ENCODE data around the gene SPRED3. TPM values are rescaled to one million over a fixed set of nuclear protein-coding genes. Genes with fewer than 3 reads are reported as not detected.
"Not testable (repeated sequence)": the region's sequence is repeated elsewhere in the genome, so short reads cannot be mapped to it uniquely, and the experiment has no call there.

The SPRED3 gene
- total RNA-seq, 1 experiment from 2014 or later = 11.0 TPM

DNA sequence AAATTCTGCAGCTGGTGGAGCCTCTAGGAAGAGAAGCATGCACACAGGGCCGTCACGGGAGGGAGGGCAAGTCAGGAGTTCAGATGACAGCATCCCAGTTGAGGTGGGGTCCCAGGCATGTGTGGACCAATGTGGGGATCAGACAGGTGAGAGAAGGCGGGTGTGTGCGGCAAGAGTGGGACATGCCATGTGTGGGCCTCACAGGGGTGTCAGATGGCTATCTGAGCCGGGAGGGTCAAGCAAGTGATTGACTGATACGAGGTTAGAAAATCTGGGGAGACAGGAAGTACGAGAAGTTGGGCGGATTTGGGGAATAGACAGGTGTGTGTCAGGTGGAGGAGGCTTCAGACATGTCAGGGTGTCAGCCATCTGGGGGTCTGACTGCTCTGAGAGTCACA, 28.6 kb downstream of the SPRED3 start:
- no peak for DNase-seq (ENCODE audit: low read depth)

DNA sequence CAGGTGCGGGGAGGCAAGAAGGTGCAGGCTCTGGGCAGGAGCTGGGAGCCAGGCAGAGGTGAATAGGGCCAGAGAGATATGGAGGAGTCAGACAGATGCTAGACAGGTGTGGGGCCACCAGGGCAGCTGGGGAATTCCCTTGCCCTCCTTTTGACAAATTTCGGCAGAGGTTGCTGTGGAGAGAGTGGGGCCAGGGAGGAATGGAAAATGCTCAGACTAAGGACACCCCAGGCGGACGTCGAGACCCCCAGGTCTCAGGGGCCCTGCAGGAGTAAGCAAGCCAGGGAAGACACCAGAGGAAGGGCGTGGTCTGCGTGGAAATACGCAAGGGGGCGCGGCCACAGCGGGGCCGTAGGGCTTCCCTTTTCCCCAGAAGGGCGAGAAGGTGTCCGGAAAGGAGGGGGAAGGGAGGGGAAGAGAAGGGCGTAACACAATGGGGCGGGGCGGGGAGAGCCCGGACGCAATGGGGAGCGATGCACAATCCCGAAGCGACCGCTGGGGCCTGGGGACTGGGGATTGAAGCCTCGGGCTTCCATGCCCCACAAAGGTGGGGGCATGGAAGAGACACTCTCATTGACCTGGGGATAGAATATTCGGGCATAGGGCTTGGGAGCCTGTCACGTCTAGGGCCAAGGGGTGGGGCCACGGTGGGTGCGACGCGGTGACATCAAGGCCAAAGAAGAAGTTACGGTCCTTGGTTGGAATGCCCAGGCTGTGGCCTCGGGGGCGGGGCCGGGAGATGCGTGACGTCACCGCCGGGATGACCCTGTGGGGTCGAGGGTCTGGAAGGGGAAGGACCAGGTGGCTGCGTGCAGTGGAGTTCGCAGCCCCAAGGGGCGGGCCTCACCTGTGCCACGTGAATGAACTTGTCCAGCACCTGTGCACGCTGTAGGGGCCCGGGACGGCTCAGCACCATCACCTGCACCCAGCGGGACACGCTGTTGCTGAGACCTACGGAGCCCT, 29.3 kb downstream of the SPRED3 start:
- DNase-seq (ENCODE audit: low read depth) = no peak

DNA sequence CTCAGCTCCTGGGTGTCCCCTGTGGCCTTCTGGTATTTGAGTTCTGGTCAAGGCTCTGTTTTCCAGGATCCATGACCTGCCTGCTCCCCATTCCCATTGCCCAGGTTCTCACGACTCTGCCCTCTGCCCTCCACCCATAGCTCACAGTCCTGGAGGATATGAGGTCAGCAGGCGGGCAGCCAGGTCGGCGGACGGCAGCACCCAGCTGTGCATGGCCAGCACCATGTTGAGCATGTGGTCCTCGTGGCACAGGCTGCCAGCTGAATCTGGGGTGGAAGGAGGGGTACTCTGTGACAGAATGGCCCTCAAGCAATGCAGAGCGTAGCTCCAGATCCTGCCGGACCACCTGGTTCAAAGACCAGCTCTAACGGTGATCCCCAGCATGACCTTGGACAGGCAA, 32.4 kb downstream of the SPRED3 start:
- no peak for DNase-seq (ENCODE audit: low read depth)

DNA sequence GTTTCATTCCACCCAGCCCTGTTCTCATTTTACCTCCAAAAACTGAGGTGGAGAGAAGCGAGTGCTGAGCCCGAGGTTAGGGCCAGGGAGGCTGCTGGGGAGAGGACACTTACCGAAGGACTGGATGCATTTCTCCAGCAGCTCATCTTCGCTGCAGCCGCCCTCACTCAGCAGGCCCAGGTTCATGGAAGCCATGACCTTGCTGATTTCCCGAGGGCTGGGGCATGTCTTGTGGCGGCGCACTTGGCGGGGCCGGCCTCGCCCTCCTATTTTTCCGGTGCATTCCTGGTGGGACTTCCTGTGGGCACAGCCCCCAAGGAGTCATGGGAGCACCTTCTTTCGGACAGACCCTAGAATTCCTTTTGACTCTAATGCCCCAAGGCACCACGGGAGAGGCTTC, 33.4 kb downstream of the SPRED3 start:
- DNase-seq (ENCODE audit: low read depth) = no peak

DNA sequence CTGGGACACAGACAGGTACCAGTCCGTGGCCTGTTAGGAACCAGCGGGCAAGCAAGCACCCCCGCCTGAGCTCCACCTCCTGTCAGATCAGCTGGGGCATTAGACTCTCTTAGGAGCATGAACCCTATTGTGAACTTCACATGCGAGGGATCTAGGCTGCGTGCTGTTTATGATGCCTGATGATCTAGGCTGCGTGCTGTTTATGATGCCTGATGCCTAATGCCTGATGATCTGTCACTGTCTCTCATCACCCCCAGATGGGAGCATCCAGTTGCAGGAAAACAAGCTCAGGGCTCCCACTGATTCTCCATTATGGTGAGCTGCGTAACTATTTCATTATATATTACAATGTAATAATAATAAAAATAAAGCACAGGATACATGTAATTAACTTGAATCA, 33.9 kb downstream of the SPRED3 start:
- no peak for DNase-seq (ENCODE audit: low read depth)

DNA sequence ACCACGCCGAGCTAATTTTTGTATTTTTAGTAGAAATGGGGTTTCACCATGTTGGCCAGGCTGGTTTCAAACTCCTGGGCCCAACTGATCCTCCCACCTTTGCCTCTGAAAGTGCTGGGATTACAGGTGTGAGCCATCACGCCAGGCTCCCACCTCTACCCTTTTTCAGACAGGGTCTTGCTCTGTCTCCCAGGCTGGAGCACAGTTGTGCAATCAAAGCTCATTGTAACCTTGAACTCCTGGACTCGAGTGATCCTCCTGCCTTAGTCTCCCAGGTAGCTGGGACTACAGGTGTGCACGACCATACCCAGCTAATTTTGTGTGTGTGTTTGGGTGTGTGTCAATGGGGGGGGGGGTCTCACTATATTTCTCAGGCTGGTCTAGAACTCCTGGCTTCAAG, 35.8 kb downstream of the SPRED3 start:
- DNase-seq (ENCODE audit: low read depth) = no peak

DNA sequence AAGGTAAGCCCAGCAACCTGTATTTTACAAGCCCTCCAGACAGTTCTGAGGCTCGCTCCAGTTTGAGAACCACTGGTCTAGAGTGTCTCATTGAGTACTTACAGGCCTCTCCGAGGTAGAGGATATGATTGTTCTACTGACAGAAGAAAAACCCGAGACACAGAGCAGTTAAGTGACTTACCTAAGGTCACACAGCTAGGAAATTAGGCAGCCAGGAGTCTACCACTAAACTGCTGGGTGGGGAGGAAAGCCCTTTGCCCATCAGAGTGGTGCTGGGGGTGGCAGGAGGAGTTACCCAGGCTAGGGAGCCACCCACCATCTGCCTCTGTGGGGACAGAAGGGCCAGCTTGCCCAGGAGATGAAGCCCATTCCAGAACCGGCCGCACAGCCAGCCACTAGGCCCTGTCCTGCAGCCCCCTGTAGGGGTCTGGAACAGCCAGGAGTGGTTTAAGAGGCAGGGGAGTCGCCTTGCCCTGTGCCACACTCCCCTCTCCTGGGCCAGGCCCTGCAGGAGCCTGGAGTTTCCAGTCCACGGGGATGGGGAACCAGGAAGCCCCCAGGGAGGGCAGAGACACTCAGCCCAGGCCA, 36.8 kb downstream of the SPRED3 start:
- DNase-seq (ENCODE audit: low read depth) = no peak

DNA sequence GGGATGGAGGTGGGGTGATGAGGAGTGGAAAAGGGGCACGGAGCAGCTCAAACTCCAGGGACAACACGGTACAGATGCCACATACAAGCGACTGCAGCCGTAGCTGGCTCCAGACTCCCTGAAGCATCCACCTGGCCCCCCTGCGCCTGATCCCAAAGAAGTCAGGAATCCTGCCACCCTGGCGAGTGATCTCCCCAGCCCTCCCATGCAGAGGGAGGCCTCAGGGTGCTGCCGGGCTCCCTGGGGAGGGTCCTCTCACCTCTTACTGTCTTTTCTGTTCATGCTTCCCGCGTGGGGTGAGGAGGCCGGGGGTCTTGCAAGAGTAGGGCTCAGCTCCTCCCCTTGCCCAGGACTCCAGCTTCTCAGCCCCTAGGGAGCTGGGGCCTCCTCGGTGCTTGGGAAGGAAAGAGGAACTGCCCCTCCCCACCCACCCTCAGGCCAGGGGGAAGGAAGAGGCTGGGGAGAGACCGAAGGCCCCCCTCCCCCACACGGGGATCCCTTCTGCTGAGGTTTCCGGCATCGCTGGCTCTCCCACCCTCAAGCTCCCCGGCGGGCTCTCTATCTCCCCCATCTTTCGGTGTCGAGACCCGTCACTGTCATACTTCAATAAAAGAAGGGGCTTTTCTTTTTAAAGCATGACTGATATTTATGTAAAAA, 37.4 kb downstream of the SPRED3 start, which contains the start of gene RASGRP4:
TSS of gene RASGRP4 (minus strand) at position 410 of the 657 bp plus-strand sequence. CDS start at position 282, 128 bp downstream.
- no peak for DNase-seq (ENCODE audit: low read depth)

DNA sequence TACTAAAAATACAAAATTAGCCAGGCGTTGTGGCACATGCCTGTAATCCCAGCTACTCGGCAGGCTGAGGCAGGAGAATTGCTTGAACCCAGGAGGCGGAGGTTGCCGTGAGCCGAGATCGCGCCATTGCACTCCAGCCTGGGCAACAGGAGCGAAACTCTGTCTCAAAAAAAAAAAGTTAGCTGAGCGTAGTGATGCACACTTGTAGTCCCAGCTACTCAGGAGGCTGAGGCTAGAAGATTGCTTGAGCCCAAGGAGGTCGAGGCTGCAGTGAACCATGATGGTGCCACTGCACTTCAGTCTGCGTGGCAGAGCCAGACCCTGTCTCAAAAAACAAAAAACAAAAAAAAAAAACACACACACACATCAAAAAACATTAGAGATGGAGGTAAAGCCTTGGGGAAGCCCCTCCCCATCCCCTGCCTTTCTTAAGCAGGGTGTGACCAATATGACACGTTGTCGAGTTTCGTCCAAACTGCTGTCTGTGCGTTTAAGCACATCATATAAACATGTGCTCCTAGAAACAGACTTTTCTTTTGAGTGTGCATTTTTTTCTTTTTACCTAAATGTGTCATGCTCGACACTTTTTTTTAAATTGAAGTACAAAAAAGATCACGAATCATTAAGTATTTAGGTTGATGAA, 38.7 kb downstream of the SPRED3 start:
- not testable (repeated sequence) for DNase-seq (ENCODE audit: low read depth)

DNA sequence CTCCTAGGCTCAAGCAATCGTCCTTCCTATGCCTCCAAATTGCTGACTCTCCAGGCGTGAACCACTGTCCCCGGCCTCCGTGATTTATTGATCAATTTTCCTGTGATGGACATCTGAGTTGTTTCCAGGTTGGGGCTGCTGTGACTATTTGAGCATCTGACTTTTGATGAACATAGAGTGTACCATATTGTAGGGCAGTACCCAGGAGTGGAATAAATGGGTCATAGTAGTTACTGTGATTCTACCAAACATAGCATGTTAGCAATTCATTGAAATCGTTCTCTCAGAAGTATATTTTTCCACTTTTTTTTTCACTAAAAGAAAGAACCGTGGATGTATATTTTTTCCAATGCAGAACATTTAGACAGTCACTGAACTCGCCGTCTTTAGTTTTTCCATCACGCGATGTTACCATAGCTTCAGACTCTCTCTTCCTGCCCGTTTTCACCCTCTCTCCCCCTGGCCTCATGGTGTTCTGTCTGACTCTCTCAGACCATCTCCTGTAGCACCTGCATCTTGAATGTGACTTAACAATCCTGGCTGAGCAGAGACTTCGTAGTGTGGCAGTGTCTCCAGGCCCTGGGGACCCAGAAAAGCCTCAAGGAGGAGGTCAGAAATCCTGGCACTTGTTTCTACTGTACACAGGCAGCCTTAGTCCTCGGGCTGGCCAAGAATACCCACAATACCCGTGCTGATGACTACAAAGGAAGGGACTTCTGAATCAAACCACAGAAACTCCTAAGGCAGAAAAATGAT, 40.7 kb downstream of the SPRED3 start:
- DNase-seq (ENCODE audit: low read depth) = no peak

DNA sequence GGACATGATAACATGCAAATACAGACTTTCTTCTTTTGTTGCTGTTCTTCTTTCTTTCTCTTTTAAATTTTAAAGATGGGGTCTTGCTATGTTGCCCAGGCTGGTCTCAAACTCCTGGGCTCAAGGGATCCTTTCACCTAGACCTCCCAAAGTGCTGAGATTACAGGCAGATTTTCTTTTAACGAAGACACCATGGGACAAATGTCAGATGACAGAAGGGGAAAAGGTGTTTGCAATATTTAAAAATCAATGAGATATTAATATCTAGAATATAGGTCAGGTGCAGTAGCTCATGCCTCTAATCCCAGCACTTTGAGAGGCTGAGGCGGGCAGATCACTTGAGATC, 41.3 kb downstream of the SPRED3 start:
- DNase-seq (ENCODE audit: low read depth) = no peak

DNA sequence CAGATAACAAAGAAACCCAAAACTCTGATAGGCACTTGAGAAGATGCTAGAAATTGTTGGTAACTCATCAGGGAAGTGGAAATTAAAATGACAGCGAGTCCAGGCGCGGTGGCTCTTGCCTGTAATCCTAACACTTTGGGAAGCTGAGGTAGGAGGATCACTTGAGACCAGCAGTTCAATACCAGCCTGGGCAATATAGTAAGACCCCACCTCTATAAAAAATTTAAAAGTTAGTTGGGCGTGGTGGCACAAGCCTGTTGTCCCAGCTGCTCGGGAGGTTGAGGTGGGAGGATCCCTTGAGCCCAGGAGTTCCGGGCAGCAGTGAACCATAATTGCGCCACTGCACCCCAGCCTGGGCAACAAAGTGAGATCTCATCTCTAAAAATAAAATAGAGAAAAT, 42.4 kb downstream of the SPRED3 start:
- no peak for DNase-seq (ENCODE audit: low read depth)

DNA sequence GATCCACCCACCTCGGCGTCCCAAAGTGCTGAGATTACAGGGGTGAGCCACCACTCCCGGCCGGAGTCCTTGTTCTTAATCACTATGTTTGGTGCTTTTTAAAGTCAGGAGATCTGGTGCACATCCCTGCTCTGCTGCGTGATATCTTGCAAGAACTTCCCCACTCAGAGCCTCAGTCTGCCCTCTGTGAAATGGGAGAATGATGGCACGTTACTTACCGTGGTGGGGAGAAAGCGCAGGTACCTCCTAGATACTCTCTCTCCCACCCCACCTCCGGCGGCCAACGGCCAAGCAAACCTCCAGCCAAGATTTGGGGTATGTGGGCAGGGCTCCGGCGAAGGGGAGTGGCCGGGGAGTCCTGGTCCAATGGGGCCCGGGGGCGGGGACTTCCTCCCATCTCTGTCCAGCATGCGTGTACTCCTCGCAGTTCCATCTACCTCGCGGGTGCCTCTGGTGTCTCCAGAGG, 44.8 kb downstream of the SPRED3 start, which contains the start of gene RYR1:
TSS of gene RYR1 (plus strand) at position 424 of the 466 bp plus-strand sequence. CDS start 139 bp downstream, outside the sequence.
- no peak for DNase-seq (ENCODE audit: low read depth)

DNA sequence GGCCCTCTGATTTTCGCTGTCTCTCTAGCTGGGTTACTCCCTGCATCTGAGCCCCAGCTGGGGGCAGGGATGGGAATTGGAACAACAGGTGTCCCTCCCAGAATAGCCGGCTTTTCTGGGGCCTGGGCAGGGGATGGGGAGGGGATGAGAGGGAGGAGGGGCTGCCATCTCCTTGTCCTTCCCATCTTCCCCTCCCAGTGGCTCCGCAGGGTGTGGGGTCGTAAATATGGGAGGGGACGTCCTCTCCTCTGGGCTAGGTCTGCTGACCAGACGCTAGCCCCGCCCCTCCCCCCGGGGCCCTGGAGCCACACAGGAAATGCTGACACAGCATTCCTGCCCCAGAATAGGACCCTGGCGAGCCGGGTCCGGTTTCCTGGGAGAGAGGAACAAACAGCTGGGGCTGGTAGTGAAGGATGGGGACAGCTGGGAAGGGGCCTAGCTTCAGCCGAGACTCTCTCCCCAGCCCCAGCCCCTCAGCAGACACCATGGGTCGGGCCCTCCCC, 46.1 kb downstream of the SPRED3 start:
- no peak for DNase-seq (ENCODE audit: low read depth)

DNA sequence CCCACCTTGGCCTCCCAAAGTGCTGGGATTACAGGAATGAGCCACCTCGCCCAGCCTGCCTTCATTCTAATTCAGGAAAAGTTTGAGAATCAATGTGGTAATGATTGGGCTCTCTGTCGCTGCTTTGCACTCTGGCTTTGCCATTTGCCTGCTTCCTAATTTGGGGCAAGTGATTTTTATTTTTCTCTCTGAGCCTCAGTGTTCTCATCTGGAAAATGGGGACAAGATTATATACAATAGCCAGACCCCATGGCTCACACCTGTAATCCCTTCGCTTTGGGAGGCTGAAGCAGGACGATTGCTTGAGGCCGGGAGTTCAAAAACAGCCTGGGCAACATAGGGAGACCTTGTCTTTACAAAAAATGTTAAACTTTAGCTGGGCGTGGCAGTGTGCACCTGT, 48.8 kb downstream of the SPRED3 start:
- no peak for DNase-seq (ENCODE audit: low read depth)

DNA sequence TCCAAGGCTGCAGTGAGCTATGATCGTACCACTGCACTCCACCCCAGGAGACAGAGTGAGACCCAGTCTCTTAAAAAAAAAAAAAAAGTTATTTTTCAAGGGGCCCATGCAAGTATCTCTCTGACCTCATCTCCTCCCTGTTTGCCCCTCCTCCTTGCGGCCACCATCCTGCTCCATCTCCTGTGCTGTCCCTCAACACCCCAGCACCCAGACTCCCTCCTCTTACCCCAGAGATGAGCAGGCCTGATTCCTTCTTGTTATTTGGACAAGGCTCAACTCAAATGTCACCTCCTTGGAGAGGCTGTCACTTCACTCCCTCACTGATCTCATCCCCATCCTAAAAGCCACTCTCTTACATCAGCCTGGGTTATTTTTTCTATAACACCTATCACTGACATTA, 49.4 kb downstream of the SPRED3 start:
- DNase-seq (ENCODE audit: low read depth) = no peak

DNA sequence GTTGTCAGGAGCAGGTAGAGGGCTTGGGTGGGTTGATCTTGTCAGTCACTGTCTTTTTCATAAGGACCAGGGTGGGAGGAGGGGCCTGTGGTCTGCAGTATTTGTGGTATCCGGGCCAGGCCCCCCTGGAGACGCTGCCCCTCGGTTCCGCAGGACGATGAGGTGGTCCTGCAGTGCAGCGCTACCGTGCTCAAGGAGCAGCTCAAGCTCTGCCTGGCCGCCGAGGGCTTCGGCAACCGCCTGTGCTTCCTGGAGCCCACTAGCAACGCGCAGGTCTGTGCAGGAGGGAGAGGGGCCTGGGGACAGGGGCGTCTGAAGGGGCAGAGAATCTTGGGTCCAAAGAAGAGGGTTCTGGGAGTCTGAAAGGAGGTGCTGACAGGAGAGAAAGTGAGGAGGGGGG, 52.1 kb downstream of the SPRED3 start:
- no peak for DNase-seq (ENCODE audit: low read depth)

DNA sequence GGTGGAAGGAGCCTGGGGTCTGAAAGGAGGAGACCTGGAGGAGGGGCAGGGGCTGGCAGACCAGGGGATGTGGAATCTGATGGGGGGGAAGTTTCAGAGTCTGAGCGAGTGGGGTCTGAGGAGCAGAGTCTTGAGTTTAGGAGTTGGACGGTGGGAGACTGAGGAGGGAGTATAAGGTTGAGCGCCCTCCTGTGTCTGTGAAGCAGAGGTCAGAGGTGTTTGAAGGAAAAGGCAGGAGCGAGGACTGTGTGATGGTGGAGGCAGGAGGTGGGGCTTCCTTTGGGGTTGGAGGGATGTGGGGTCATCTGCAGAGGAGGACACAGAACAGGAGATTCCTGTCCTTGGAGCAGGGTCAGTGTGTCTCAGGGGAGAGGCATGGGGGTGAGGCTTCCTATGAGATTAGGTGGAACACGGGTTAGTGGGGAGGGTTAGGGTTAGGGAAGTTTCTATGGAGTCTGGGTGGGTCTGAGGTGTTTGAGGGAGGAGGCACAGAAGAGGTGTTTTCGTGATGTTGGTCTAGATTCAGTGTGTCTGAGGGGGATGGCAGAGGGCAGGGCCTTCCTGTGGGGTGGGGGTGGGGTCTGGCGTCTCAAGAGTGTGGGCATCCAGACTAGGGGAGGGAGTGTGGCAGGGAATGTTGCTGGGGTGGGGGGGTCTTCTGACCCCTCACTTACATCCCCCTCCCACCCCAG, 53.3 kb downstream of the SPRED3 start:
- DNase-seq (ENCODE audit: low read depth) = peak; percentile 17

DNA sequence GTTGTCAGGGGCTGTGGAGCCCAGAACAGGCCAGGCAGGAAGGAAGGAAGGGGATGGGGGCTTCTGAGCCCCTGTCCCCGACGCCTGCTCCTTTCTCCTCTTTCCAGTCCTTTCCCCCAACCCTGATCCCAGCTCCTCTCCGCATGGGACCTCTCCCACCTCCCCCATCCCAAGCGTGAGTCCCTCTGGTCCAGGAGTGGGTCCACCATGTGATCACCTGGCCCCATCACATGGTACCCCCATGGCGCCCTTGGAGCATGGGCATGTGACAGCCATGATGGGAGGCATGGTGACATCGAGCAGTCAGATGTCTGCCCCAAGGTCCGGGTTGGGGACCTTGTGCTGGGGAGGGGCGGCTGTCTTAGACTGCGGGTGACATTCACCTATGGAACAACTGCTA, 54.2 kb downstream of the SPRED3 start:
- DNase-seq (ENCODE audit: low read depth) = no peak

DNA sequence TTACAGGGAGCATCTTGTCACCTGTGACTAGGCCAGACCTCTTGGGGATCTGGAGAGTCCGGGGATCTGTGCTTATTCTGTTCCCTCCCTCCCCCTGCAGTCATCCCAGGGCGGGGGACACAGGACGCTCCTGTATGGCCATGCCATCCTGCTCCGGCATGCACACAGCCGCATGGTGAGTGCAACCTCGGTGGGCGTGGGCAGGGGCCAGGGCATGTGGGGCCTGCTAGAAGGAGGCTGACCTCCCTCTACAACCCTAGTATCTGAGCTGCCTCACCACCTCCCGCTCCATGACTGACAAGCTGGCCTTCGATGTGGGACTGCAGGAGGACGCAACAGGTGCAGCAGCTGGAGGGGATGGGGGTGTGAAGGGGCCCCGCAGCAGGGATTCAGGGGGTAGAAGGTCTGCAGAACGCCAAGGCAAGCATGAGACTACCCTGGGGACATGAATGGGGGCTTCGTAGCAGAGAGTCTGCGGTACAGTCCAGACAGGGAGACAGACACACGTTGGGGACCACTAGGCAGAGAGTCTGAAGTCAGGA, 55.0 kb downstream of the SPRED3 start:
- DNase-seq (ENCODE audit: low read depth) = no peak

Data from HT1080 (cell line).